Naive thymus-derived CD4-positive, alpha-beta T cell (primary cell): ENCODE measurements around the gene KRTAP4-6. TPM values are rescaled to one million over a fixed set of nuclear protein-coding genes. Genes with fewer than 3 reads are reported as not detected.
"Not testable (repeated sequence)": the region's sequence is repeated elsewhere in the genome, so short reads cannot be mapped to it uniquely, and the experiment has no call there.

Experiments
- ATAC-seq: fragments of 150-1000 bp; cut with Tn5 transposase; 2 replicates; pipeline ENCODE4 v1.10.0; 2021; ENCODE audit warnings: mild to moderate bottlenecking, moderate library complexity
- CTCF ChIA-PET: fragments of 350-600 bp; sonication (Branson Sonifier 250); formaldehyde crosslinking; loops from one replicate; lab custom pipeline; 2021; ENCODE audit warnings: antibody characterized with exemption; lab: Charles Lee
- POLR2A ChIA-PET: fragments of 350-600 bp; sonication (Branson Sonifier 250); formaldehyde crosslinking; loops from one replicate; lab custom pipeline; 2021; ENCODE audit warnings: antibody characterized with exemption, inconsistent platforms; lab: Charles Lee
- DNase-seq, 9 donors: peaks; one replicate each; pipeline versions ENCODE4 v3.0.0 to v3.0.0-alpha.2; 2020 to 2022; ENCODE audit warnings: mixed read lengths in 1 of 9
- H3K27ac ChIP-seq: one replicate; pipeline ENCODE4 v1.7.0; 2013; ENCODE audit warnings: mild to moderate bottlenecking, low read depth, low read length, moderate library complexity
- H3K27me3 ChIP-seq, 2 donors: one replicate each; pipeline ENCODE4 v1.7.0; 2013; ENCODE audit warnings: low read length in 2 of 2, mild to moderate bottlenecking in 2 of 2, moderate library complexity in 2 of 2; ENCODE audit not compliant: control insufficient read depth in 2 of 2, insufficient read depth in 2 of 2
- H3K36me3 ChIP-seq, 3 experiments: 1 replicate in 2 of 3; 2 replicates in 1 of 3; pipeline ENCODE4 v1.7.0; 2013; ENCODE audit warnings: low read length in 3 of 3, mild to moderate bottlenecking in 3 of 3, moderate library complexity in 1 of 3; ENCODE audit not compliant: insufficient read depth in 3 of 3, control insufficient read depth in 2 of 3
- H3K4me1 ChIP-seq, 2 donors: one replicate each; pipeline ENCODE4 v1.7.0; 2013; ENCODE audit warnings: low read length in 2 of 2, mild to moderate bottlenecking in 2 of 2, moderate library complexity in 1 of 2; ENCODE audit not compliant: control insufficient read depth in 2 of 2, insufficient read depth in 2 of 2
- H3K4me3 ChIP-seq: 2 replicates; pipeline ENCODE4 v1.7.0; 2013; ENCODE audit warnings: mild to moderate bottlenecking, low read length
- H3K9me3 ChIP-seq, 3 experiments: 1 replicate in 2 of 3; 2 replicates in 1 of 3; pipeline ENCODE4 v1.7.0; 2013; ENCODE audit warnings: low read length in 3 of 3; ENCODE audit not compliant: control insufficient read depth in 2 of 3
- H3K27ac Mint-ChIP-seq, 9 donors: one replicate each; pipeline ENCODE4 v1.8.0; 2020 to 2022; ENCODE audit warnings: mixed read lengths in 9 of 9, mild to moderate bottlenecking in 8 of 9, moderate library complexity in 5 of 9, inconsistent platforms in 2 of 9
- H3K27me3 Mint-ChIP-seq, 5 donors: one replicate each; pipeline ENCODE4 v1.8.0; 2021 to 2022; ENCODE audit warnings: mixed read lengths in 5 of 5, mild to moderate bottlenecking in 1 of 5
- H3K36me3 Mint-ChIP-seq, 5 donors: one replicate each; pipeline ENCODE4 v1.8.0; 2020 to 2022; ENCODE audit warnings: mixed read lengths in 5 of 5, mild to moderate bottlenecking in 3 of 5, inconsistent platforms in 1 of 5
- H3K4me1 Mint-ChIP-seq, 7 donors: one replicate each; pipeline ENCODE4 v1.8.0; 2020 to 2022; ENCODE audit warnings: mixed read lengths in 7 of 7, mild to moderate bottlenecking in 3 of 7, inconsistent platforms in 1 of 7
- H3K4me3 Mint-ChIP-seq, 10 donors: one replicate each; pipeline ENCODE4 v1.8.0; 2020 to 2022; ENCODE audit warnings: mild to moderate bottlenecking in 10 of 10, mixed read lengths in 10 of 10, moderate library complexity in 6 of 10, inconsistent platforms in 2 of 10
- H3K9me3 Mint-ChIP-seq, 11 donors: one replicate each; pipeline ENCODE4 v1.8.0; 2020 to 2022; ENCODE audit warnings: mixed read lengths in 11 of 11, mild to moderate bottlenecking in 4 of 11, inconsistent platforms in 1 of 11, moderate library complexity in 1 of 11
- intact Hi-C, 2 donors: fragments of 100-400 bp; cut with micrococcal nuclease; formaldehyde crosslinking; loops; one replicate each; pipeline ENCODE4 v1.15.1; 2023
- polyA plus RNA-seq, 2 donors: library from polyadenylated mRNA; unstranded; fragments of 300-500 nt; fragmentation: Illumina TruSeq; gene quantifications; one replicate each; pipeline ENCODE4 v1.2.3, GENCODE V29; 2021
- total RNA-seq, 6 experiments: library from RNA in 5 of 6; stranded (reverse) in 5 of 6; gene quantifications; 1 replicate in 5 of 6; 2 replicates in 1 of 6; pipeline ENCODE4 v1.2.3 and lab custom pipeline; 2021 to 2026

The KRTAP4-6 gene
- not detected for total RNA-seq
- polyA plus RNA-seq: not detected
- not detected for total RNA-seq (lab: John Stamatoyannopoulos, UW)

DNA sequence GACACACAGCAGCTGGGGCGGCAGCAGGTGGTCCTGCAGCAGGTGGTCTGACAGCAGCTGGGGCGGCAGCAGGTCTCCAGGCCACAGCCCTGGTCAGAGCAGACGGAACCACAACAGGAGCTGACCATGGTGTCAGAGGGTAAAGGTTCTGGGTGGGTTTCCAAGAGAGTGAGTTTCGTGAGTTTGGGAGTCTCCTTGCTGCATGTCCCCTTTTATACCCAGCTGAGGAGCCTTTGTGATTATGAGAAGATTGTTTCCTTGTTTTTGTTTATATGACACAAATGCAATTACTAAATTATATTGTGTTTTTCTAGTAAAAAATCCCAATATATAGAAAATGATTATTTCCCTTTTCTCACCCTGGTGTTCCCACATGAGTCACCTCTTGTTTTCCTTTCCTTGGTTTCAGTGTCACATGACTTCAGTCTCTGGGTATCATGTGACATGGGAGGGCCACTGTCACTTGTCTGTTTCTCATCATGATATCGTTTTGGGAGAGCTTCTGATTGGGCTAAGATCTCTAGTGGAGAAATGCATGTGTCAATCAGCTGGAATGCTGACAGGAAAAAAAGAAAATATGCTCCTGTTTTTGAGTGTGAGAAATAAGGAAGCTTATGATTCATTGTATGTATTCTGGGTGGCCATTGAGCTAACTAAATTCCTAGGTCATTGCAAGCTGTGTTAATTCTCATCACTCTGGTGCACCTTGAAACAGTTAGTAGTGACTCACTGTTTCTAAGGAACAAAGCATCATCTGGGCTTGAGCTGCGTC, at the start of gene KRTAP4-6:
TSS of gene KRTAP4-6 (minus strand) at position 185 of the 772 bp plus-strand sequence. CDS start at position 128, 57 bp downstream.
- Histone ChIP-seq H3K27ac (no peak within 1 kb of the TSS), H3K4me3 (no peak within 1 kb of the TSS), H3K27me3 (no peaks in the 10 kb centered on the region), H3K4me1 (no peaks in the 10 kb centered on the region), H3K36me3 (no peaks in the 10 kb centered on the region), H3K9me3 (peaks cover 0 to 11% (median 0%) of the 10 kb centered on the region in 3 experiments)
- H3K27ac Mint-ChIP-seq: peak within 1 kb of the TSS in 1 of 9 donors; percentile 12
- intact Hi-C loops: no loop called here
- no peak for DNase-seq
- peaks cover 2 to 43% (median 28%) of the 10 kb centered on the region in 5 donors for H3K36me3 Mint-ChIP-seq
- POLR2A ChIA-PET: interaction anchor here (0.5 kb wide), 1 partner anchor 1613 kb away, joined by 3 read pairs; no protein-coding TSS in a partner anchor
- no peak within 1 kb of the TSS for H3K4me3 Mint-ChIP-seq
- H3K4me1 Mint-ChIP-seq: peaks cover 0 to 9% (median 1%) of the 10 kb centered on the region in 7 donors
- CTCF ChIA-PET: interaction anchor here (0.6 kb wide), 1 partner anchor 411 kb away, joined by 3 read pairs; no protein-coding TSS in a partner anchor
- H3K9me3 Mint-ChIP-seq: peaks cover 13 to 61% (median 29%) of the 10 kb centered on the region in 11 donors
- no peak for ATAC-seq
- H3K27me3 Mint-ChIP-seq: peaks cover 0 to 5% (median 4%) of the 10 kb centered on the region in 5 donors

DNA sequence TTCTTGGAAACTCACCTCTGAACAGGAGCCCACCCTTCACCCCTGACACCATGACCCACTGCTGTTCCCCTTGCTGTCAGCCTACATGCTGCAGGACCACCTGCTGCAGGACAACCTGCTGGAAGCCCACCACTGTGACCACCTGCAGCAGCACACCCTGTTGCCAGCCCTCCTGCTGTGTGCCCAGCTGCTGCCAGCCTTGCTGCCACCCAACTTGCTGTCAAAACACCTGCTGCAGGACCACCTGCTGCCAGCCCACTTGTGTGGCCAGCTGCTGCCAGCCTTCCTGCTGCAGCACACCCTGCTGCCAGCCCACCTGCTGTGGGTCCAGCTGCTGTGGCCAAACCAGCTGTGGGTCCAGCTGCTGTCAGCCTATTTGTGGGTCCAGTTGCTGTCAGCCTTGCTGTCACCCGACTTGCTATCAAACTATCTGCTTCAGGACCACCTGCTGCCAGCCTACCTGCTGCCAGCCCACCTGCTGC, 49.5 kb upstream of the KRTAP4-6 start, which contains the start of gene KRTAP9-1:
TSS of gene KRTAP9-1 (plus strand) at position 51 of the 482 bp plus-strand sequence. CDS start at position 51, 0 bp downstream.
- Mint-ChIP-seq H3K27me3 (peaks cover 0 to 17% (median 4%) of the 10 kb centered on the region in 5 donors), H3K27ac (peak within 1 kb of the TSS in 1 of 9 donors; percentile 37)
- POLR2A ChIA-PET, DNase-seq, H3K9me3 Mint-ChIP-seq, intact Hi-C loops, H3K36me3 ChIP-seq, H3K36me3 Mint-ChIP-seq, H3K4me1 ChIP-seq, H3K27me3 ChIP-seq, H3K4me1 Mint-ChIP-seq, H3K4me3 ChIP-seq, ATAC-seq, H3K4me3 Mint-ChIP-seq, H3K9me3 ChIP-seq, H3K27ac ChIP-seq: not testable (repeated sequence)
- CTCF ChIA-PET: interaction anchor here (0.7 kb wide), 1 partner anchor 94 kb away, joined by 6 read pairs; no protein-coding TSS in a partner anchor

DNA sequence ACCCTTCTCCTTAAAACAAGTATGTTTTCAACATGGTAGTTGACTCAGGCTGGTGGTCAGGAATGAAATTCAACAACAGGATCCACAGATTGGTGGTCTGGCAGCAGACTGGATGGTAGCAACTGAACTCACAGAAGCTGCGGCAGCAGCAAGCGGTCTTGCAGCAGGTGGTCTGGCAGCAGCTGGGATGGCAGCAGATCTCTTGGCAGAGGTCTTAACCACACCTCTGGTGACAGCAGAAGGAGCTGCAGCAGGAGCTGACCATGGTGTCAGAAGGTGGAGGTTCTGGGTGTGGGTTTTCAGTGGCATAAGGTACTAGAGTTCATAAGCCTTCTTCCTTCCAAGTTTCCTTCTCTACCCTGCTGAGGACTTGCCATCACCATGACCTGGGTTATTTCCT, 46.5 kb upstream of the KRTAP4-6 start:
- Mint-ChIP-seq H3K9me3 (peaks cover 0 to 3% (median 0%) of the 10 kb centered on the region in 11 donors), H3K4me1 (no peaks in the 10 kb centered on the region), H3K36me3 (peaks cover 0 to 5% (median 0%) of the 10 kb centered on the region in 5 donors), H3K27ac (no peak overlapping the region), H3K4me3 (no peak overlapping the region), H3K27me3 (peaks cover 0 to 17% (median 4%) of the 10 kb centered on the region in 5 donors)
- Histone ChIP-seq H3K27ac (no peak overlapping the region), H3K36me3 (no peaks in the 10 kb centered on the region), H3K4me1 (no peaks in the 10 kb centered on the region), H3K9me3 (no peaks in the 10 kb centered on the region), H3K27me3 (no peaks in the 10 kb centered on the region), H3K4me3 (no peak overlapping the region)
- ChIA-PET POLR2A (interaction anchor here (1.0 kb wide), 1 partner anchor 8 kb away, joined by 3 read pairs; no protein-coding TSS in a partner anchor), CTCF (no interaction called here)
- DNase-seq (no peak), ATAC-seq (no peak)
- intact Hi-C loops: no loop called here

DNA sequence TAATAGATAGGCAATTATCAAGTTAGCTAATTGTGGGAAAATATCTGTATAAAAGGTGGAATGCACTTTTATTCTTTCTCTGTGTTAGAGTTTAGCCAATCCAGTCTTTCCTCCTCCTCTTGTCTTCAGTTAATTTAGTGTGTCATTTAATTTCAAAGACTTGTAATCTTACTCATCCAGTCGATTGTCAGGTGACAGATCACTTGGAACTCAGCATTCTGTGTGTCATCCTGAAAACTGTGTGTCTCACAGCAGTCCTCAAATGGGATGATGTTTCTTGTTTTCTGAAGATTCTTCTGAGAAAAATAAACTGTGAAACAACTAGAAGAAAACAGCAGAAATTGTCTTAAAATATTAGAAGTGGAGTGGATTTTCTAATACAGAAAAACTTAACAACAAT, 44.7 kb upstream of the KRTAP4-6 start:
- Histone ChIP-seq H3K9me3 (no peaks in the 10 kb centered on the region), H3K27me3 (no peaks in the 10 kb centered on the region), H3K27ac (no peak overlapping the region), H3K4me3 (no peak overlapping the region), H3K36me3 (no peaks in the 10 kb centered on the region), H3K4me1 (no peaks in the 10 kb centered on the region)
- ChIA-PET POLR2A (interaction anchor here (0.7 kb wide), 1 partner anchor 13 kb away, joined by 3 read pairs; no protein-coding TSS in a partner anchor), CTCF (no interaction called here)
- Mint-ChIP-seq H3K9me3 (peaks cover 0 to 3% (median 0%) of the 10 kb centered on the region in 11 donors), H3K27me3 (peaks cover 0 to 10% (median 4%) of the 10 kb centered on the region in 5 donors), H3K4me1 (no peaks in the 10 kb centered on the region), H3K4me3 (no peak overlapping the region), H3K27ac (no peak overlapping the region), H3K36me3 (peaks cover 0 to 5% (median 0%) of the 10 kb centered on the region in 5 donors)
- DNase-seq (no peak), ATAC-seq (no peak)
- intact Hi-C loops: no loop called here

DNA sequence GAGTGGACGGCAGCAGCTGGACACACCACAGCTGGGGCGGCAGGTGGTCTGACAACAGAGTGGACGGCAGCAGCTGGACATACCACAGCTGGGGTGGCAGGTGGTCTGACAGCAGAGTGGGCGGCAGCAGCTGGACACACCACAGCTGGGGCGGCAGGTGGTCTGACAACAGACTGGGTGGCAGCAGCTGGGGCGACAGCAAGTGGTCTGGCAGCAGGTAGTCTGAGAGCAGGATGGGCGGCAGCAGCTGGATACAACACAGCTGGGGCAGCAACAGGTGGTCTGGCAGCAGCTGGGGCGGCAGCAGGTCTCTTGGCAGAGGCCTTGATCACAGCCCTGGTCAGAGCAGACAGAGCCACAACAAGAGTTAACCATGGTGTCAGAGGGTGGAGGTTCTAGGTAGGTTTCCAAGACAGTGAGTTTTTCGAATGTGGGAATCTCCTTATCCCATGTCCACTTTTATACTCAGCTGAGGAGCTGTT, 44.2 kb upstream of the KRTAP4-6 start, which contains the start of gene KRTAP4-1:
TSS of gene KRTAP4-1 (minus strand) at position 432 of the 482 bp plus-strand sequence. CDS start at position 375, 57 bp downstream.
- H3K36me3 Mint-ChIP-seq: peaks cover 0 to 5% (median 0%) of the 10 kb centered on the region in 5 donors
- POLR2A ChIA-PET: interaction anchor here (0.6 to 0.7 kb wide), 2 partner anchors 13 to 19 kb away, joined by 3 to 5 read pairs; no protein-coding TSS in a partner anchor
- no peak within 1 kb of the TSS for H3K27ac ChIP-seq
- peaks cover 0 to 3% (median 0%) of the 10 kb centered on the region in 11 donors for H3K9me3 Mint-ChIP-seq
- no peaks in the 10 kb centered on the region for H3K36me3 ChIP-seq
- ATAC-seq (no peak), DNase-seq (no peak)
- H3K4me3 ChIP-seq: no peak within 1 kb of the TSS
- intact Hi-C loops: no loop called here
- H3K27ac Mint-ChIP-seq: no peak within 1 kb of the TSS
- H3K9me3 ChIP-seq: no peaks in the 10 kb centered on the region
- no peaks in the 10 kb centered on the region for H3K4me1 Mint-ChIP-seq
- no peaks in the 10 kb centered on the region for H3K27me3 ChIP-seq
- CTCF ChIA-PET: no interaction called here
- H3K4me3 Mint-ChIP-seq: no peak within 1 kb of the TSS
- H3K4me1 ChIP-seq: no peaks in the 10 kb centered on the region
- H3K27me3 Mint-ChIP-seq: peaks cover 0 to 8% (median 4%) of the 10 kb centered on the region in 5 donors

GRCh38 chr17:41178843-41179616, 38.7 kb upstream of the KRTAP4-6 start:
- Mint-ChIP-seq H3K36me3 (no peaks in the 10 kb centered on the region), H3K4me3 (no peak overlapping the region), H3K4me1 (peaks cover 0 to 5% (median 0%) of the 10 kb centered on the region in 7 donors), H3K27me3 (peaks cover 0 to 6% (median 0%) of the 10 kb centered on the region in 5 donors), H3K9me3 (no peaks in the 10 kb centered on the region), H3K27ac (peak overlapping the region in 1 of 9 donors; percentile 41)
- POLR2A ChIA-PET: interaction anchor here (0.8 kb wide), 1 partner anchor 8 kb away, joined by 3 read pairs; no protein-coding TSS in a partner anchor
- intact Hi-C loops: no loop called here
- H3K9me3 ChIP-seq: no peaks in the 10 kb centered on the region
- DNase-seq: no peak
- no peak overlapping the region for H3K27ac ChIP-seq
- no peak overlapping the region for H3K4me3 ChIP-seq
- no peaks in the 10 kb centered on the region for H3K36me3 ChIP-seq
- no peaks in the 10 kb centered on the region for H3K27me3 ChIP-seq
- no peak for ATAC-seq
- H3K4me1 ChIP-seq: no peaks in the 10 kb centered on the region
- CTCF ChIA-PET: no interaction called here
